NCI-H2171 treated with DMSO at 0.1 percent for 48 hours (cell line): Measurements from ENCODE around the gene ETS1.

ENCODE experiments used
- DNase-seq: peaks from one replicate; lab custom pipeline; 2025; lab: John Stamatoyannopoulos, UW

Gene ETS1

DNA sequence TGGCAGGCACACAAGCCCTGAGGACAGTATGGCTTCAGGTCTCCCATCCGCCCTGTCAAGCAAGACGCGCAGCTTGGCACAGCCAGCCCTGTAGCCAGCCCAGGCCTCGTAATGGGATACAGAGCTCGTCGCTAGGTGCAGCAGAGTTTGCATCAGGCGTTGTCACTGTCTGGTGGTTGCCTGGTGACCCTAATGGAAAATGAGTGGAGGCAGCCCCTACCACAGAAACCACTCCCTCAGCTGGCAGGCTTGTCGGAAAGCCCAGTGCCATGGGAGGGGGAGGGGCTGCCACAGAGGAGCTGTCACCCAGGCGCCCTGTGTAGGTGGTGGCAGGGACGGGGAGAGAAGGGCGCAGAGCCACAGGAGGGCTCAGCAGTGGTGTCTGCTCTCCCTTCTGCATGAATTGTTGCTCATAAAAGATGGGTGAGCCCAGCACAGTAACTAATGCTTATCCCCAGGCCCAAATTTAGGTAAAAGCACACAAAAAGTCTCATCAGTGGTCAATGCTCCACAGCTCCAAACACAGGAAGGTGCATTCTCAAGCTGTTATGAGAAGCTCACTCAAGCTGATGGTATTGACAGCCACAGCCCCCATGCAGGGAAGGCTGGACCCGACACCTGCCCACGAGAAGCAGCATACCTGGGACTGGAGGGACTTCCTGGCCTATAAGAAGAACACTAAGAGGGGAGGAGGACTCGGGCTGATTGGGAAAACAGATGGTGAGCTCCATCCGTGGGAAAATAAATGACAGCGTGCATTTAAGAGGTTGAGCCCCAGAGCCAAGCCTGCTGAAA, 164.6 kb downstream of the ETS1 start:
- no peak for DNase-seq

DNA sequence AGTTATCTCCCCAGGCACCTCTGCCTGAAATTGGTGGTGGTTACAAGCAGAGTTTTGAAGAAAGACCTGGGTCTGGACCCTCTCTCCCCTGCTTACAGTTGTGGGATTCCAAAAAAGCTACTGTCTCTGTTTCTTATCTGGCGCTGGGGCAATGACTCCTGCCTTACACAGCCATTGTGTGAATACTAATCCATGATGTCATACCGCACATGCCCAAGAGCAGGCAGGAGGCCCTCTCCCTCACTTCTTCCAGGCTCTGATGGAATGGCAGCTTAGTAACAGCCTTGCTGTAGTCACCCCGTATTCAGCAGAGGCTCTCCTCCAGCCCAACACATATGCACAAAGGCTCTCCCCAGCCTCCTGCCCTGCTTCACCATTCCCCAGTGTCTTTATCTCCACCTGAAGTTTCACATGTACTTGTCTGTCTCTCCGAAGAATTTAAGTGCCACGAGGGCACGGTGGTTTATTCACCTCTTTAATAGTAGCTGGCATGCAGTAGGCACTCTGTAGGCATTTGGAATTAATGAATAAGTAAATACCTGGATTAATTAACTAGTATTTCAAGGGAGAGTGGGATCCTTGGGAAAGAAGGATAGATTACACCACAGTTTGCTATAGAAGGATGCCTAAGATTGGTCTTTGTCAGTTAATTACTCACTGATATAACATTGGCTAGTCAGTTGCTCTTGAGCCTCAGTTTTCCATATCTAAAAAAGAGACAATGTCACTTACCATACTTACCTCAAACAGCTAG, 165.6 kb downstream of the ETS1 start:
- no peak for DNase-seq

DNA sequence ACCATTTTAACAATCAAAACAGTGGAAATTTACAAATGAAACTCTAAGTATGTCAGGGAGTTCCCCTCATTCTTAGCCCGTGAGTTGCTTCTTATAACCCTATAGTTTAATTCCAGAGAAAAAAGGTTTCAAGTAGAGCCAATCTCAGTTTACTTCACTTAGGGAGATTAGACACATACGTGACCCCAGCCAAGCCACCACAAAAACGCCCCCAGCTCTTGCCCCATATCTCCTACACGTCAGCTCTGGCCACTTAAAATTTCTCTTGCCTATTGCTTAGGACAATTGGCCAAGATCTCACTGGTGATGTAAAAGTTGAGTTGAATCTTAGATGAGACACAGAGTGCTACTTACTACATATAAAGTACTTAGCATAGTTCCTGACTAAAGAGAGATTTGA, 166.4 kb downstream of the ETS1 start:
- no peak for DNase-seq

DNA sequence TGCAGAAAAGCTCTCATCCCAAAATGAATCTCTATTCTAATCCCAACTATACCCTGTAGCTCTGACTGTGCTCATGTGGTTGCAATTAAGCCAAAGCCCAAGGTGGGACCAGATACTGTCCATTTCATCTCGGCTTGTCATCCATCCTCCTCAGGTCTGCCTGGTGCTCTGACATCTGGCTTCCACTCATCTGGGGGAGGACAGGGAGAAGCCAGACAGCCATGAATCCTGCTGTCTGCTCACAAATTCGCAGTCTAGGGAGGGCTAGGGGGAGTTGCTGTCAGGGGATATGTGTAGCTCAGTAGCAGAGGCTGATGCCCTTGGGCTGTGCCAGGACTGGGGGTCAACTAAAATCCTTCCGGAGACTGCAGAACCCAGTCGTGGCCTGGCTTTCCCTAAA, 167.1 kb downstream of the ETS1 start:
- no peak for DNase-seq

- no peak for DNase-seq
Observed at GRCh38 chr11:128419012-128419767, 168.2 kb downstream of the ETS1 start.

DNA sequence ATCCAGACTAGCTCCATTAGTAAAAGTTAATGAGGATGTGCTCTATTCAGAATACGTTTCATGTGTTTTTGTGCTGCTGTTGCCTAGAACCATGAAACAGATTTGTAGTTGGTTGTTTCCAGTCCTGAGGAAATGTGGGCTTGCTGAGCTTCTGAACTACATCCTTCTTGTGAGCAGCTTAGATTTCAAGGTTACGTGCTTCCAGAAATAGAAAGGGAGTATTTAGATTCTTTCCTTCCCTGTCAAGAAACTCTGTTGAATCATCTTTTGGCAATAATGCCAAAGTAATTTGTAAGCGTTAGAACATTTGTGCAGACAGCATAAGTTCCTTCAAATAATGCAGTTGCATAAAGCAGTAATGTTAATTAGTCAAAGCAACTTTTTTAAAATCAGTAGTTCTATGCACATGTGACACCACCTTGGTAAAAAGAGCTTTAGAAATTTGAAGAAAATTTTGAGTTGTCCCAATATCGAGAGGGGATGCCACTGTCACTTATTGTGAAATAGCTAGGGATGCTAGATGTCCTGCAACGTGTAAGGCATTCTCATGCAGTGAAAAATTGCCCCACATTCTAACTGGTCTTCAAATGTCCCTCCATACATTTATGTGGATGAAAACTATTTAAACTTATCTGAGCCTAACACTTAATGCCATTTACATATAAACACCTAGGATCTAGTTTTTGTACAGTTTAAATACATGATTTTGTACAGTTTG, 169.6 kb downstream of the ETS1 start:
- no peak for DNase-seq

DNA sequence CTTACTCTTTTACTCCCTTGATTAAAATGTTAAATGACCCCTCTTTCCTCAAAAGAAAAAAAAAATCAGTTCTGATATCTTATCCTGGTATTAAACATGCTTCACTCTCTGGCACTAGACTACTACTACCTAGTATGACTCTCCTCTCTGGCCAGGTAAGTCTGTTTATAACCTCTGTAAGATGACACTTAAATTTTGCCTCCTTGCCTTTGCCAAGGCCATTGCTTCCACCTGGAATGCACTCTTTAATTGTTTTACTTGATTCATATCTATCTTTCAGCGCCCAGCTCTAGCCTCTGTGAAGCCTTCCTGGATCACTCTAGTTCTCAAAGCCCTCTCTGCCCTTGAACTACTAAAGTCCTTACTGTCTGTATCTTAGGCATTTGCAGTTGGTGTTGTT, 170.4 kb downstream of the ETS1 start:
- no peak for DNase-seq

- no peak for DNase-seq
Observed at GRCh38 chr11:128415539-128415938, 171.8 kb downstream of the ETS1 start.

GRCh38 chr11:128412847-128413791, 174.2 kb downstream of the ETS1 start:
- no peak for DNase-seq

DNA sequence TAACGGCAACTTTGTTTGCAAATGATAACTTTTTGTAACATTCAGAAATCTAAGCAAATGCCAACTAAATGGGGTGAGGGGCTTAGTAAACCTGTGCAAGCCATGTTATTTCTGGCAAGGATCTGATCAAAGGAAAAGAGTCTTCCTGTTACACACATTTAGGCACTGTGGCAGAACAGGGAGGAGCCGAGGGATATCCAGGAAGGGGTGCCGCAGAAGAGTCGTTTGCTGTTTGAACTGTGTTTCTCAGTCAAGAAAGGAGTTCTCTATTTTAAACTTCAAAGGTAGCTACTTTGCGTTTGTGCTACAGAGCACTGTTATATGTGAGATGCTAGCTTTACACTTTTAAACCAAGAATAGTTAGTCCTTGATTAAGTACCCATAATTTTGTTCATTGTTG, 175.5 kb downstream of the ETS1 start:
- no peak for DNase-seq

DNA sequence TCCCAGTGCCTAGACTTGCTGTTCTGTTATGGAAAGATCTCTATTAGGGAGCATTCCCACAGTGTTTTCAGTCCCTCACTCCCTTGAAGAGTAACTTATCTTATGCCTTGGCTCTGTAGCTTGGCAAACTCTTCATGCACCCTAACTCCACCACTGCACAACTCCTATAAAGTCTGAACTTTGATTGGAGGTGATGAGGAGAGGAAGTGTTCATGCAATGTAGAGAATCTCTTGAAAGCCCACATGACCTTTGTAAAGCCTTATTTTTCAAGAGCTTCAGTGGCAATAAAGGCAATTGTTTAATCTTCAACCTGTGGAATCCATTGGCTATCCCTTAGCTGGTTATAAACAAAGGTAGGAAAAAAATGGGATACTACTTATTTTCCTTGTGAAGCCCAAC, 176.2 kb downstream of the ETS1 start:
- DNase-seq: no peak

DNA sequence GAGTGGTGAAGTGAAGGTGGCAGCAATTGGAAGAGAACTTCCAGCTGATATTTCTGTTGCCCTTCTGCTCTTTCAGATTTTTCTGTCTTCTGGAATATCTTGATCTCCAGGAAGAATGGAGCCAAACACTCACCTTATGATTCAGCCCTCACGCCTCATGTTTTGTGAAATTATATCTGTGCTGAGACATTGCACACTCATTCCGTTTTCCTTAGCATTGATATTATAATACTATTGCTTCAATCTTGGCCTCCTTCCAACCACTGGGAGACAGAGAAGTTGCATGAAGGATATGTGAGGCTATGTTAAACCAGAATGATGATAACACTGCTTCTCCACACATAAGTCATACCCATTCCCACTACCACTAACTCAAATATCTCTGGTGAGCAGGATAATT, 177.9 kb downstream of the ETS1 start:
- DNase-seq: no peak
